RCC 7860 (cell line): ENCODE measurements around the gene CCDC9B.
A peak's percentile ranks its signal among the peaks of the same experiment; 100 is the strongest.

Source experiments
- DNase-seq: peaks from one replicate; pipeline ENCODE4 v3.0.0-alpha.2; 2015; ENCODE audit warnings: low spot score
- FAIRE-seq: peaks from 2 replicates; lab custom pipeline; 2012; peaks lifted over from hg19 to GRCh38; lab: Jason Lieb, UNC

Gene CCDC9B

GRCh38 chr15:40365624-40366456 lies 25.1 kb upstream of the CCDC9B start:
- no peak for DNase-seq
- no peak for FAIRE-seq

- DNase-seq: no peak
- no peak for FAIRE-seq
These were observed 24.3 kb upstream of the CCDC9B start for GRCh38 chr15:40365016-40365415.

- DNase-seq: no peak
- no peak for FAIRE-seq
These were observed 23.5 kb upstream of the CCDC9B start for GRCh38 chr15:40364251-40364650.

GRCh38 chr15:40363611-40364010 lies 22.9 kb upstream of the CCDC9B start:
- FAIRE-seq: no peak
- DNase-seq: no peak

- FAIRE-seq: no peak
These were observed 20.9 kb upstream of the CCDC9B start for GRCh38 chr15:40361640-40362039.

GRCh38 chr15:40360015-40360414 lies 19.3 kb upstream of the CCDC9B start:
- FAIRE-seq (no peak), DNase-seq (no peak)

More at GRCh38 chr15:40361640-40362039, 20.9 kb upstream of the CCDC9B start:
- no peak for DNase-seq

- DNase-seq (no peak), FAIRE-seq (no peak)
These were observed 18.0 kb upstream of the CCDC9B start for GRCh38 chr15:40358471-40359353.

- DNase-seq (peak; percentile 52), FAIRE-seq (no peak)
These were observed 17.2 kb upstream of the CCDC9B start, which contains the start of gene DISP2 for GRCh38 chr15:40357723-40358470. Gene DISP2, plus strand, starts transcription at chr15:40358219. Its CDS starts 103 bp downstream, at chr15:40358322.

- FAIRE-seq (no peak), DNase-seq (no peak)
These were observed 16.5 kb upstream of the CCDC9B start for GRCh38 chr15:40357246-40357645.

- FAIRE-seq (no peak), DNase-seq (no peak)
These were observed 15.3 kb upstream of the CCDC9B start for GRCh38 chr15:40355976-40356585.

GRCh38 chr15:40354408-40355171 lies 13.9 kb upstream of the CCDC9B start:
- no peak for DNase-seq
- no peak for FAIRE-seq

- no peak for FAIRE-seq
- DNase-seq: no peak
These were observed 13.0 kb upstream of the CCDC9B start for GRCh38 chr15:40353697-40354096.

- DNase-seq: no peak
- no peak for FAIRE-seq
These were observed 11.7 kb upstream of the CCDC9B start for GRCh38 chr15:40352281-40352901.

GRCh38 chr15:40349163-40349562 lies 8.4 kb upstream of the CCDC9B start:
- DNase-seq (no peak), FAIRE-seq (no peak)

GRCh38 chr15:40348474-40348870 lies 7.7 kb upstream of the CCDC9B start:
- no peak for DNase-seq
- FAIRE-seq: no peak

- no peak for DNase-seq
- no peak for FAIRE-seq
These were observed 7.1 kb upstream of the CCDC9B start for GRCh38 chr15:40347559-40348473.

GRCh38 chr15:40346579-40347558 lies 6.1 kb upstream of the CCDC9B start:
- FAIRE-seq (no peak), DNase-seq (no peak)
